ENCODE data around the gene DLST. TPM values are rescaled to one million over a fixed set of nuclear protein-coding genes. Genes with fewer than 3 reads are reported as not detected.

Gene DLST
- total RNA-seq, 2 experiments from 2014 or later = 92.6 to 106 TPM

DNA sequence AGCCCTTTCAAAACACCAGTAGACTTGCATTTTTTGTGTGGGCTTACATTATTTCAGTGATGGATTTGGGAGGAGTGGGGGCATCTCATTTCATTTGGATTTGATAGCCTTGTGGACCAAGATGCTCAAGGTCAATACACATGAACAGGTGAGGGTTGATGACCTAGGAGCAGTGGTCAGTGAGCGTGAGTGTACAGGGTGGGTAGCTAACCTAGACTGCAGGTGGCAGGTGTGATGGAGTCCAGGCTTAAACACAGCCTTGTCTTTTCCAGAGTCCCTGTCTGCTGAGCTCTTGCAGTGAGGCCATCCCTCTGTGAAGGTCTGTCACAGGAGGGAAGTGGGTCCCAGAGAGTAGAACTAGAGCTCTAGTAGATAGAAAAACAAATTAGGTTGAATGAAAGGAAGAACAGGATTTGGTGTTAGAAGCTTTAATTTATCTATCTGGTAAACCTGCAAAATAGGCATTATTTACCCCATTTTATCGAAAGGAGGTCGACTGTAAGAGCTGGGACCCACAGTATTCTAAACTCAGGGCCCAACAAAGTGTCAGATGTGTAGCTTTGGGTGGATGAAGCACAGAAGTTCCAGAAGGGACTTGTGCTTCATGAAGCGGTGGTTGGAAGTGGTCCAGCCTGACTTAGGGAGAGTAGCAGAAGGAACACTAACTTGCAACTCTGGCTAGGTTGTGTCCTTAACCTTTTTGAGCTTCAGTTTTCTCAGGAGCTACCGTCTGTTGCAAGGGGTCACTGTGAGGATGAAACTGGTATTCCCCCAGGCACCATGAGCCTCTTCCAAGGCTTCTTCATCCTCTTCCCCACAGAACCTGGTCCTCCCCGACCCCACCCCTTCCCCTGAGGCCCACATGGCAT is 23.2 kb downstream of the DLST start:
- CTCF ChIA-PET = interaction anchor here (0.7 to 6.1 kb wide), 15 partner anchors 8 to 401 kb away, joined by 3 to 138 read pairs (median 5); partner anchors contain the start of genes LTBP2 and RPS6KL1
- no peaks in the 10 kb centered on the region for H3K27me3 Mint-ChIP-seq
- DNase-seq = no peak
- H3K36me3 Mint-ChIP-seq (ENCODE audit: low read depth) = peaks cover 43% of the 10 kb centered on the region
- H3K9me3 Mint-ChIP-seq = no peaks in the 10 kb centered on the region
- POLR2A ChIA-PET = interaction anchor here (0.6 to 1.5 kb wide), 2 partner anchors 26 to 43 kb away, joined by 3 to 8 read pairs; no protein-coding TSS in a partner anchor
- peaks cover 9% of the 10 kb centered on the region for H3K4me1 Mint-ChIP-seq
- H3K27ac Mint-ChIP-seq = peak overlapping the region; percentile 31
- H3K4me3 Mint-ChIP-seq = no peak overlapping the region

GRCh38 chr14:74905595-74906142 is 24.0 kb downstream of the DLST start:
- DNase-seq = peak; percentile 81
- CTCF ChIA-PET = interaction anchor here (0.6 to 6.1 kb wide), 26 partner anchors 9 to 400 kb away, joined by 3 to 138 read pairs (median 4); partner anchors contain the start of genes ACYP1, LTBP2 and RPS6KL1
- Mint-ChIP-seq H3K9me3 (no peaks in the 10 kb centered on the region), H3K36me3 (ENCODE audit: low read depth) (peaks cover 35% of the 10 kb centered on the region), H3K4me3 (no peak overlapping the region), H3K27ac (peak overlapping the region; percentile 60), H3K4me1 (peaks cover 9% of the 10 kb centered on the region), H3K27me3 (no peaks in the 10 kb centered on the region)
- POLR2A ChIA-PET = interaction anchor here (1.5 kb wide), 1 partner anchor 44 kb away, joined by 8 read pairs; no protein-coding TSS in a partner anchor

DNA sequence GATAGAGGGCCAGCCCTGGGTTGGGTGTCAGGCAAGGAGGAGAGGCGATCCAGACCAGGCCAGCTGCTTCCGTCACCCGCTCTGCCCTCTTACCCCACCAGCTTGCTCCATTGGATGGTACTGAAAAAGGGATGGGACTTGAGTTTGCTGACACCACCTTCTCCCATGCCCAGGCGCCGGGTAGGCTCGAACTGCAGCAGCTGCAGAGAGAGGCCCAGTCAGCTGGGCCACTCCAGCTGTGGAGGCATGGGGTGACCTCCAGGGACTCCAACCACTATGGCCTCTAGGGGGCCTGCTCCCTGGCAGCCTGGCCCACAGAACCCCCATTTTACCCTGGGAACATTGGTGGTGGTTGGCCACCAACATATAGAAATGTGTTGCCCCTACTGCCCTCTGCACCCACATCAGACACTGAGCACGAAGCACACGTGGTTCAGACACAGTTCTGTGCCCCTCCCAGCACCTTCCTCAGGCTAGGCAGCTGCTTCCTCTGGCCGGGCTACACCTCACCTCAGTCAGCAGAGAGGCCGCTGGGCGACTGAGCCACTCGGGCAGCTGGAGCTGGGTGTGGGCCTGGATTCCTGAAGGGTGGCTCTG is 25.3 kb downstream of the DLST start:
- Mint-ChIP-seq H3K36me3 (ENCODE audit: low read depth) (peaks cover 24% of the 10 kb centered on the region), H3K27me3 (no peaks in the 10 kb centered on the region), H3K4me1 (peaks cover 9% of the 10 kb centered on the region), H3K4me3 (no peak overlapping the region), H3K9me3 (no peaks in the 10 kb centered on the region), H3K27ac (peak overlapping the region; percentile 61)
- ChIA-PET CTCF (interaction anchor here (0.5 to 6.1 kb wide), 8 partner anchors 10 to 1572 kb away, joined by 3 to 138 read pairs (median 6); partner anchors contain the start of genes ACYP1 and RPS6KL1), POLR2A (no interaction called here)
- no peak for DNase-seq

GRCh38 chr14:74907744-74908143 is 26.0 kb downstream of the DLST start:
- POLR2A ChIA-PET = no interaction called here
- peak overlapping the region; percentile 64 for H3K27ac Mint-ChIP-seq
- no peak for DNase-seq
- peaks cover 18% of the 10 kb centered on the region for H3K36me3 Mint-ChIP-seq (ENCODE audit: low read depth)
- CTCF ChIA-PET = interaction anchor here (0.7 to 6.1 kb wide), 6 partner anchors 9 to 157 kb away, joined by 3 to 138 read pairs (median 3); partner anchors contain the start of genes ACYP1 and RPS6KL1
- H3K9me3 Mint-ChIP-seq = no peaks in the 10 kb centered on the region
- no peak overlapping the region for H3K4me3 Mint-ChIP-seq
- peaks cover 9% of the 10 kb centered on the region for H3K4me1 Mint-ChIP-seq
- no peaks in the 10 kb centered on the region for H3K27me3 Mint-ChIP-seq

DNA sequence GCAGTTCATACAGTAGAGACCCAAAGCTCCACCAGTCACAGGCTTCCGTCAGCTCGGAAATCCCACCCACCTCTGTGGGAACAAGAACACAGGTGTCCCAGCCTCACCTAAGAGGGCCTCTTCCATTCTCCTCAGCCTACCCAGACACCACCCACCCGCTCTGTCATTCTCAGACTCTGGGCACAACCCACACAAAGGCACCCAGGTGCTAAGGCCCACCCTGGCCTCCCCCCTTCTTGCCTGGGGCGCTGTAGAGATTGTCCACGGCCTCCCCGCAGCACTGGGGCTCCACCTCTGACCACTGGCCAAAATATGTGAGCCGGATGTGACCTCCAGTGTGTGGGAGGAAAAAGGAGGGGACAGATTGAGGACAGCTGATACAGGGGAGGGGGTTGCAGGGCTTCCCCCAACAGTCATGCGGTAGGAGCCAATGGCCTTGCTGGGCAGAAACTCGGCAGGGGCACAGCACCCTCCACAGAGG is 27.2 kb downstream of the DLST start:
- Mint-ChIP-seq H3K4me1 (peaks cover 9% of the 10 kb centered on the region), H3K4me3 (no peak overlapping the region), H3K36me3 (ENCODE audit: low read depth) (peaks cover 12% of the 10 kb centered on the region), H3K27me3 (no peaks in the 10 kb centered on the region), H3K9me3 (no peaks in the 10 kb centered on the region), H3K27ac (no peak overlapping the region)
- DNase-seq = no peak
- ChIA-PET CTCF (interaction anchor here (1.2 to 6.1 kb wide), 2 partner anchors 16 to 50 kb away, joined by 3 to 138 read pairs; no protein-coding TSS in a partner anchor), POLR2A (no interaction called here)

DNA sequence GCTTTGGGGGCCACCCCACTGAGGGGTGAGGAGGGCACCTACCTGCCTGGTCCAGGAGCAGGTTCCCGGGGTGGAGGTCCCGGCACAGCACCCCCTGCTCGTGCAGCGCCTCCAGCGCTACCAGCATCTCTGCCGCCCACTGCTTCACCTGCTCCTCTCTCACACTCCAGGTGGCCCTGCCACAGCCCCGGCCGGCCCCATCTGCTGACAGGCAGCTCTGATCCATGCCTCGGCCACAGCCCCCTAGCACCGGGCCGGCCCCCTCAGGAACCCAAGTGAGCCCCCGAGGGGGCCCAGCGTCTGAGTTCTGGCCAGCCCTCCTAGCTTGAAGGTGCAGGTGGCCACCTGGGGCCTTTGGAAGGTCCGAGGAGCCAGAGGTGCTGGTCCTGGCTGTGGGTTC is 27.8 kb downstream of the DLST start:
- H3K36me3 Mint-ChIP-seq (ENCODE audit: low read depth) = peaks cover 9% of the 10 kb centered on the region
- POLR2A ChIA-PET = no interaction called here

GRCh38 chr14:74909911-74910310 is 28.2 kb downstream of the DLST start:
- Mint-ChIP-seq H3K36me3 (ENCODE audit: low read depth) (peaks cover 5% of the 10 kb centered on the region), H3K27me3 (no peaks in the 10 kb centered on the region), H3K4me3 (no peak overlapping the region), H3K4me1 (peaks cover 7% of the 10 kb centered on the region), H3K27ac (no peak overlapping the region), H3K9me3 (no peaks in the 10 kb centered on the region)
- DNase-seq = no peak
- ChIA-PET CTCF (interaction anchor here (6.1 kb wide), 1 partner anchor 51 kb away, joined by 138 read pairs; no protein-coding TSS in a partner anchor), POLR2A (no interaction called here)

More for the DNA sequence above, 27.8 kb downstream of the DLST start:
- CTCF ChIA-PET = interaction anchor here (6.1 kb wide), 1 partner anchor 51 kb away, joined by 138 read pairs; no protein-coding TSS in a partner anchor
- no peaks in the 10 kb centered on the region for H3K9me3 Mint-ChIP-seq
- H3K4me1 Mint-ChIP-seq = peaks cover 9% of the 10 kb centered on the region
- H3K27me3 Mint-ChIP-seq = no peaks in the 10 kb centered on the region
- no peak overlapping the region for H3K4me3 Mint-ChIP-seq
- DNase-seq = no peak
- H3K27ac Mint-ChIP-seq = no peak overlapping the region

DNA sequence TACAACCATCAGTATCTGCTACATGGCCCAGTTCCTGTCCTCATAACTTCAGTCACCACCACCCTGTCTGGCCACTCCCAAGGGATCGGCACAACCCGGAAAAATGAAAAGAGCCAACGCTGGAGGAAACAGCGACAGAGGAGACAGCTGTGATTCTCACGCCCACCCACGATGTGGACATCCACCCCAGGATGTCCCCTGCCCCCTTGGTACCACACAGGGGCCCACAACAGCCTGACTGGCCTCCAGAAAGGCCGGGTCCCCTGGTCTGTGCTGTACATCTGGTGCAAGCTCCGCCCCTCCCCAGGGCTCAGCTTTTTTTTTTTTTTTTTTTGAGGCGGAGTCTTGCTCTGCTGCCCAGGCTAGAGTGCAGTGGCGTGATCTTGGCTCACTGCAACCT is 28.8 kb downstream of the DLST start:
- Mint-ChIP-seq H3K36me3 (ENCODE audit: low read depth) (peaks cover 3% of the 10 kb centered on the region), H3K9me3 (no peaks in the 10 kb centered on the region), H3K27me3 (no peaks in the 10 kb centered on the region), H3K4me3 (no peak overlapping the region), H3K4me1 (peaks cover 6% of the 10 kb centered on the region), H3K27ac (no peak overlapping the region)
- ChIA-PET POLR2A (no interaction called here), CTCF (no interaction called here)
- DNase-seq = no peak

DNA sequence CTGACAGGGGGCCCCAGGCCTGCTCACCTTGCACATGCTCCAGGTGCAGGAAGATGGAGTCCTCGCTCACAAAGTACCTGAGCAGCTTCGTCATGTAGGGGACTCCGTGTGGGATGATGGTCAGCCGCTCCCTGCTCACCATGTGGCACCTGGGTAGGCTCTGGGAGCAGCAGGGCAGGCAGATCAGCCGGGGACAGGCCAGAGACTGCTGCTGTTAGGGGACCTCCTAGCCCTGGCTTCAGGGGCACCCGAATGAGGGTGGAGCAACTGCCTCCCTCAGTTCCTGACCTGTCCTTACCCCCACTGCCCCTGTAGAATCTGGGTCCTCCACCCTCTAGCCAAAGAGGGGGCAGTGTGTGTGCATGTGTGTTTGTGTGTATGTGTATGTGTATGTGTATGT is 29.5 kb downstream of the DLST start:
- Mint-ChIP-seq H3K27ac (no peak overlapping the region), H3K36me3 (ENCODE audit: low read depth) (no peaks in the 10 kb centered on the region), H3K9me3 (no peaks in the 10 kb centered on the region), H3K4me1 (peaks cover 3% of the 10 kb centered on the region), H3K4me3 (no peak overlapping the region), H3K27me3 (no peaks in the 10 kb centered on the region)
- ChIA-PET CTCF (no interaction called here), POLR2A (no interaction called here)
- DNase-seq = no peak

DNA sequence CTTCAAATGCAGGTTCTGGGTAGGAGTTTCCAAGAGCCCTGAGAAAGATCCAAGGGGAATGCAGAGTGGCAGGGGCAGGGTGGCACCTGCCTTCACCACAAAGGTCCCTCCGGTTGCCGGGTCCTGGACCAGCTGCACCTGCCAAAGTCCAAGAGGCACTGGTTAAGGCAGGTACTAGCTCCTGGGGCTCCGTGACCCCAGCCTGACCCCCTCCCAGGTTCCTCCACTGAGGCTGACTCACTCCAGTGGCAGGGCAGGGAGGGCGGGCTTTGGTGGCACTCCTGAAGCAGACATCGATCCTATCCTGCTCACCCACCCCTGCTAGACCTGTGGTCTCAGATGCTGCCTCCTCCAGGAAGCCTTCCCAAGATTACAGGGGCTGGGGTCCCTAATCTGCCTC is 30.0 kb downstream of the DLST start:
- CTCF ChIA-PET = no interaction called here
- Mint-ChIP-seq H3K4me1 (peaks cover 3% of the 10 kb centered on the region), H3K9me3 (no peaks in the 10 kb centered on the region)

GRCh38 chr14:74912111-74912510 is 30.4 kb downstream of the DLST start:
- H3K9me3 Mint-ChIP-seq = no peaks in the 10 kb centered on the region
- no peaks in the 10 kb centered on the region for H3K36me3 Mint-ChIP-seq (ENCODE audit: low read depth)
- no peak overlapping the region for H3K27ac Mint-ChIP-seq
- H3K4me3 Mint-ChIP-seq = no peak overlapping the region
- ChIA-PET POLR2A (no interaction called here), CTCF (interaction anchor here (0.9 to 1.5 kb wide), 3 partner anchors 9 to 176 kb away, joined by 3 to 4 read pairs (median 3); no protein-coding TSS in a partner anchor)
- H3K27me3 Mint-ChIP-seq = no peaks in the 10 kb centered on the region
- no peak for DNase-seq
- peaks cover 2% of the 10 kb centered on the region for H3K4me1 Mint-ChIP-seq

More for the DNA sequence above, 30.0 kb downstream of the DLST start:
- no peak for DNase-seq
- Mint-ChIP-seq H3K27me3 (no peaks in the 10 kb centered on the region), H3K4me3 (no peak overlapping the region), H3K27ac (no peak overlapping the region), H3K36me3 (ENCODE audit: low read depth) (no peaks in the 10 kb centered on the region)
- POLR2A ChIA-PET = no interaction called here

GRCh38 chr14:74912801-74913200 is 31.1 kb downstream of the DLST start:
- Mint-ChIP-seq H3K9me3 (no peaks in the 10 kb centered on the region), H3K27me3 (no peaks in the 10 kb centered on the region), H3K36me3 (ENCODE audit: low read depth) (no peaks in the 10 kb centered on the region), H3K4me1 (no peaks in the 10 kb centered on the region), H3K27ac (peak overlapping the region; percentile 25), H3K4me3 (no peak overlapping the region)
- no peak for DNase-seq
- CTCF ChIA-PET = interaction anchor here (0.9 to 1.5 kb wide), 3 partner anchors 8 to 175 kb away, joined by 3 to 4 read pairs (median 3); no protein-coding TSS in a partner anchor
- POLR2A ChIA-PET = no interaction called here
